GM10266 (cell line): ENCODE results near the gene NANOG.
"Not testable (repeated sequence)": the region's sequence is repeated elsewhere in the genome, so short reads cannot be mapped to it uniquely, and the experiment has no call there.

ENCODE experiments used
- DNase-seq: peaks from one replicate; pipeline ENCODE4 v3.0.0; 2012; ENCODE audit errors: extremely low spot score
- CTCF ChIP-seq: IDR thresholded peaks from 2 replicates; pipeline ENCODE4 v1.5.1; 2012; ENCODE audit warnings: mild to moderate bottlenecking, low read depth; ENCODE audit not compliant: control insufficient read depth, insufficient read depth; ENCODE audit errors: missing control alignments

The NANOG gene

DNA sequence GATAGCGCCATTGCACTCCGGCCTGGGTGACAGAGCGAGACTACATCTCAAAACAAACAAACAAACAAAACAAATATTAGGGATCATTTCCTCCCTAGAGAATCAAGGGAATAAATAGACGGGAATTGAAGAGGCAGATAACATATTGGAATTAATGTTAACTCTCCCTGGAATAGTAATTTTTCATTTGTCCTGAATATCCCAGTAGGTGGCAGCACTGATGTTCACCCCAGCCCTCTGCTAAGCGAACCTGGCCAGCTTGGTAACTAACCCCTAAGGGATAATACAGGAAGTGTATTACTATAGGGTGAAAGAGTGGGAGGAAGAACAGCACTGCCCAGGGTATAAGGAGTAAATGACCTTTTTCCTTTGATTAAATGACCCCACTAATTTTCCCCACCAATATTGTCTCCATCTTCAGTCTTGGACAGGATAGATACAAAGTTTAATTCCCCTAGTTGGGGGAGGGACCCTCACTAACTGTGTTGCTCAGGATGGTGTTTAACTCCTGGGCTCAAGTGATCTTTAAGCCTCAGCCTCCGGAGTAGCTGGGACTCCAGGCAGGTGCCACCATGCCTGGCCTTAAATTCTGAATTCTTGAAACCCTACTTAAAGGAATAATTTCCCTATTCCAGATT, 43.0 kb downstream of the NANOG start:
- peak; percentile 56 for DNase-seq
- peak; percentile 54 for TF ChIP-seq CTCF

DNA sequence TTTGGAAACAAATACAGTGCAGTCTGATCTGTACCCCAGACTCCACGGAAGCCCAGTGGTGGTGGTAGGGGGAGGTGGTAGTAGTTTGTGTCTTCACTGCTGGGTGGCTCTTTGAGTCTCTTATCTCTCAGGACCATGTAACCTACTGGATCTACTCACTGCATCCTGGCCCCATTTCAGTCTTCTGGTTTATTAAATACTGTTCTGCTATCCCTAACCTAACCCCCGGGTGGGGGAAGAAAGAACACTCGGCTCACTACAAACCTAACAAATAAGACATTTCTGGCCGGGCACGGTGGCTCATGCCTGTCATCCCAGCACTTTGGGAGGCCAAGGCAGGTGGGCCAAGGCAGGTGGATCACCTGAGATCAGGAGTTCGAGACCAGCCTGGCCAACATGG, 44.0 kb downstream of the NANOG start:
- not testable (repeated sequence) for DNase-seq

- TF ChIP-seq CTCF: no peak
- no peak for DNase-seq
Observed at GRCh38 chr12:7833831-7834230, 44.6 kb downstream of the NANOG start.

DNA sequence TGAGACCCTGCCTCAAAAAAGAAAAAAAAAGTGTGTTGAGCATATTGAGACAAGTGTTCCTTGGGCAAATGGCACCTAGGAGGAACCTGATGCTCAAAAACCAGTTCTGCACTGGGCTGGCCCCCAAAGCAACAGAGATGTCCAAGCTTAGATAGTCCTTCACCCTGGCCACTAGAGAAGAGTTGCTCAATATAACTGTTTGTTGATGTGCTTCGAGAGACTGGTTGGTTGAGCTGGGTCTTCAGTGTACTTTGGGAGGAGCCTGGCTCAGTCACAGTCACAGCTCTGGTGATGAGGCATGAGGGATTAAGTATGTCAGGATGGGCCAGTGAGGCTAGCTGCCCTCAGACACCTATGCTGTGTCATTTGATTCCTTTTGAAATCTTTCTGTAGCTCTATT, 45.5 kb downstream of the NANOG start:
- TF ChIP-seq CTCF: no peak
- no peak for DNase-seq

DNA sequence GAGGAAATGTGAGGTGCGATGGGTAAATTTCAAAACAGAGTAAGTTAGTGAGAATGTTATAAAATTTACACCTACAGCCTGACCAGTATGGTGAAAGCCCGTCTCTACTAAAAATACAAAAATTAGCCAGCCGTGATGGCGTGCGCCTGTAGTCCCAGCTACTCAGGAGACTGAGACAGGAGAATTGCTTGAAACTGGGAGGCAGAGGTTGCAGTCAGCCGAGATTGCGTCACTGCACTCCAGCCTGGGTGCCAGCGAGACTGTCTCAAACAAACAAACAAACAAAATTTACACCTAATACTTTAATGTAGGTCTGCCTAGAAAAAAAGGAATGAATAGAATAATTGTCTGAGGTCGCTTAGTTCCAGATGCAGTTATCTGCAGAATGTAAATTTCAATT, 45.9 kb downstream of the NANOG start:
- no peak for DNase-seq
- TF ChIP-seq CTCF: no peak

GRCh38 chr12:7835766-7836165, 46.6 kb downstream of the NANOG start:
- DNase-seq: no peak
- no peak for TF ChIP-seq CTCF

GRCh38 chr12:7837366-7837765, 48.2 kb downstream of the NANOG start:
- DNase-seq: no peak
- TF ChIP-seq CTCF: no peak

- not testable (repeated sequence) for DNase-seq
Observed at GRCh38 chr12:7839226-7839625, 50.0 kb downstream of the NANOG start.

- not testable (repeated sequence) for DNase-seq
Observed at GRCh38 chr12:7839848-7840247, 50.6 kb downstream of the NANOG start.

DNA sequence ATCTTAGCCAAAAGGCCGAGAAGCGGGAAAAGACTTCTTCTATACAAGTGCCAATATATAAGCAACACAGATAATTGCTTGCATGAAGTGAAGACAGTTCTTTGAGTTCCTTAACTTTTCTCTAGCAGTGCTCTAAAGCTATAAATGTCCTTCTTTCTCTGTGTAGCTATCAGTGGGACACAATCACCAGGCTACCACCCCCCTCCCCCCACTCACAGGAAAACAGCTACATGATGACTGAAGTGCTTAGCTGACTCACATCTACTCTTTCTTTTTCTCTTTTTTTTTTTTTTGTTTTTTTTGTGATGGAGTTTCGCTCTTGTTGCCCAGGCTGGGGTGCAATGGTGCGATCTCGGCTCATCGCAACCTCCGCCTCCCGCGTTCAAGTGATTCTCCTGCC, 53.2 kb downstream of the NANOG start:
- DNase-seq: not testable (repeated sequence)

DNA sequence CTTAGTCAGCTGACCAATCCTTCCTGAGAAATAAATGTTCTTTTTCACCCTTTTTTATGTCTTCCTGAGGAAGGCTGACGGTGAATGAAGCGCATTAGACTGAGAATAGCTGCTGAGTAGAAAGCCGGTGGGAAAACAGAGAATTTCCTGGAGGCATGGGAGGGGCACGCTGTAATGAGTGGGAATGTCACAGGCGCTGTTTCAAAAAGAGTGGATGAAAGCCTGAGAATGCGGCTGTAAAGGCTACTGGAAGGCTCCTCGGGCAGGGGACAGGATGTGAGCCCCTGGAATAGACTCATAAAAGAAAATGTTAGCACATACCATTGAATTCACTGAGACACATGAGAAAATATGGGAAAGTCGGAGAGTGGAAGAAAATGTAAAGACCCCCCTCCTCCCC, 53.9 kb downstream of the NANOG start:
- not testable (repeated sequence) for DNase-seq

DNA sequence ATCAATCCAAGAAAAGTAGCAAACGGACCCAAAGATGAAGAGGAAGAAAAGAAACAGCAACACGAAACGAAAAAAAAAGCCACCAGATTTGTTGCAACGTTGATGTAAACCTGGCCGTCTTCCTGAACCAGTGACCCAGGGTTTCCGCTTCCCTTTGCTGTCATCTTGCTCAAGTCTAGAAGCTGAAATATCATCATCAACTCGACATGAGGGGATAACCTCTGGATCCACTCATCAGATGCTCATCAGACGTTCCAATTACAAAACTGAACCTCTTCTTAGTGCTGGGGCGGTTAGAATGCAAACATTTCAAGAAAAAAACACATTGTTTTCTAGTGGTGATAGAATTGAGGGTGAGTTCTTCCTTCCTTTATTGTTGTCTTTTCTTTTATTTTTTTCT, 54.4 kb downstream of the NANOG start:
- not testable (repeated sequence) for DNase-seq
